GM21529 (cell line): ENCODE results near the gene PRPF19.
A peak's percentile ranks its signal among the peaks of the same experiment; 100 is the strongest.

Experiments
- ATAC-seq: cut with Tn5 transposase; IDR thresholded peaks from one replicate; pipeline ENCODE4 v1.9.1; 2021; ENCODE audit not compliant: unreplicated experiment

The PRPF19 gene

GRCh38 chr11:60924110-60924905 is 17.9 kb upstream of the PRPF19 start, which contains the start of gene TMEM132A:
Gene TMEM132A (plus strand): TSS chr11:60924460. CDS start chr11:60924634, 174 bp downstream.
- ATAC-seq = peak; percentile 52

DNA sequence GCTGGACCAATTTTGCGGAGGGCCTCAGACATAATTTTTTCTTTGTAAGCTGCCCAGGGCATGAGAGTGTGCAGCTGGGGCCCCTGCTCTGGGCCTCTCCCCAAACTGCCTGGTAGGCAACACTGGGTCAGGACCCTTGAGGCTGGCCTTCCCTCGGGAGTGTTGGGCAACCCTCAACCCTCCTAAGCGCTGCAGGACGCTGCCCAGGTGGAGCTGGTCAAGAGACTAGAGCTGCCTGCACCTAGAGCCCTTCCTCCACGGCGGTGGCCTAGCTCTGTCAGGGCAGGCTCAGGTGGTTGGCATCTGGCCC is 17.4 kb upstream of the PRPF19 start:
- ATAC-seq = no peak

GRCh38 chr11:60923326-60923725 is 16.9 kb upstream of the PRPF19 start:
- ATAC-seq = no peak

DNA sequence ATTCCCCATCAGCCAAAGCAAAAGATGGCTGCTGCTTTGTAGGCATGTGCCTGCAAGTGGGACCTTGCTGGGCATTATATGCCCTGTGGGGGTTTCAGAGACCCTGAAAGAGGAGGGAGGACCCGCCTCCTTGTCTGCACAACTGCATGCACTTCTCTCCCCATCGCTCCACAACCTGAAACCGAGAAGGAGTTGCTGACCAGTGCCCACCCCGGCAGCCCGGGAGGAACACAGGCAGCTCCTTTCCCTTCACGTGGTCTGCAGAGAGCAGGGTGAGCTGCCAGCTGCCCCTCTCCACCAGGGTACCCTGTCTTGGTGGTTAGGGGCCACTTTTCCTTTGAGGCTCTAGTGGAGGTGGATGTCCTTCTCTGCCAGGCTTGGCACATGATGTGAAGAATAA is 16.5 kb upstream of the PRPF19 start:
- ATAC-seq = no peak

DNA sequence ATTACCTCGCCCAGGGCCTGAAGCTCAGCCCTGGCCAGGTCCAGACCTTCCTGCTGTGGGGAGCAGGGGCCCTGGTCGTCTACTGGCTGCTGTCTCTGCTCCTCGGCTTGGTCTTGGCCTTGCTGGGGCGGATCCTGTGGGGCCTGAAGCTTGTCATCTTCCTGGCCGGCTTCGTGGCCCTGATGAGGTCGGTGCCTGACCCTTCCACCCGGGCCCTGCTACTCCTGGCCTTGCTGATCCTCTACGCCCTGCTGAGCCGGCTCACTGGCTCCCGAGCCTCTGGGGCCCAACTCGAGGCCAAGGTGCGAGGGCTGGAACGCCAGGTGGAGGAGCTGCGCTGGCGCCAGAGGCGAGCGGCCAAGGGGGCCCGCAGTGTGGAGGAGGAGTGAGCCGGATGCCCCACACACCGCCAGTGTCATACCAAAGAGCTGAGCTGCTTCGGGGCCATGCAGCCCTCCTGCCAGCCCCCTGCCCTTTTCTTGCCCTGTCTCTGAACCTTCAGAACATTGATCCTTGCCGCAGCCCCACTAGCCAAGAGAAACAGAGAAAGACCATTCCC is 15.5 kb upstream of the PRPF19 start:
- no peak for ATAC-seq

DNA sequence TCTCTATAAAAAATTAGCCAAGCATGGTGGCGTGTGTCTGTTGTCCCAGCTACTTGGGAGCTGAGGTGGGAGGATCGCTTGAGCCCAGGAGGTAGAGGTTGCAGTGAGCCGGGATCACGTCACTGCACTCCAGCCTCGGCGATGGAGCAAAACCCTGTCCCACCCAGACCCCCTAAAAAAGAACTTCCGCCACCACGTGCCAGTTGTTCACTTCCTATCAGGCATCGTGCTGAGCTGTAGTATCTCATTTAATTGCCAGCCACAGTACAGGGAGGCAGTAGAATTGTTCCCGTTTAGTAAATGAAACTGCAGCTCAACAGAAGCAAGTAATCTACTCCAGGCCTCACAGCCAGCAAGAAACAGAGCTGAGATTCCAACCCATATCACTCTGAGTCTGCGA is 14.9 kb upstream of the PRPF19 start:
- no peak for ATAC-seq

GRCh38 chr11:60919956-60920355 is 13.6 kb upstream of the PRPF19 start:
- ATAC-seq = no peak

- no peak for ATAC-seq
Measured at GRCh38 chr11:60919320-60919719, 12.9 kb upstream of the PRPF19 start.

DNA sequence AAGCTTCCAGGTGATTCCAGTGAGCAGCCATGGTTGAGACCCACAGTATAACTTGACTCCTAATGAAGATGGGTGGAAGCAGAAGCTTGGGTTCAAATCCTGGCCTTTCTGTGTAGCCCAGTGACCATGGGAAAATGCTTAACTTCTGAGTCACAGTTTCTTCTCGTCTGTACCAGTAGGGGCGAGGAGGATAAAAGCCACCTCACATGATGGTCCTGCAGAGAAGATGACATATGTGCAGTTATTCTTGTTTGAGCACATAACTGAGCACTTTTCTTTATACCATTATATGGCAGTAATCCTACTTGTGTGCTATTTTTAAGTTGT is 12.5 kb upstream of the PRPF19 start:
- no peak for ATAC-seq

DNA sequence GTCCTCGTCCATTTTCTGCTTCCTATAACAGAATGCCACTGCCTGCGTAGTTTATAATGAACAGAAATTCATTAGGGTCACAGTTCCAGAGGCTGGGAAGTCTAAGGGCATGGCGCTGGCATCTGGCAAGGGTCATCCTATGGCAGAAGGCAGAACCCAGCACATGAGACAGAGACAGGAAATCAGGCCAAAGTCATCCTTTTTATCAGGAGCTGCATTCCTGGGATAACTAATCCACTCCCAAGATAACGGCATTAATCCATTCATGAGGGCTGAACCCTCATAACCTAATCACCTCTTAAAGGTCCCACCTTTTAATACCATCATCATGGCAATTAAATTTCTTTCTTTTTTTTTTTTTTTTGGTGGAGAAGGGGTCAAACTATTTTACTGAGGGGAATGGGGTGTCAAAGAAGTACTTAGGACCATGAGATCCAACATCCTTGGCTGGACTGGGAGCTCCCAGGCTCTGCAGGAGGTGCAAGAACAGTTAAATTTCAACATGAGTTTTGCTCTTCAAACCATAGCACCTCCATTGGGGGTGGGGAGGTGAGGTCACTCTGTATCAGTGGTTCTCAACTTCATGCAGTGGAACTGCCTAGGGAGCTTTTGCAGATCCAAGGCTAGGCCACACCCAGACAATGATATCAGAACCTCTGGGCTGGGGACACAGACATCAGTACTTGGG is 12.0 kb upstream of the PRPF19 start:
- no peak for ATAC-seq

- ATAC-seq = no peak
Measured at GRCh38 chr11:60917267-60917666, 10.9 kb upstream of the PRPF19 start.

DNA sequence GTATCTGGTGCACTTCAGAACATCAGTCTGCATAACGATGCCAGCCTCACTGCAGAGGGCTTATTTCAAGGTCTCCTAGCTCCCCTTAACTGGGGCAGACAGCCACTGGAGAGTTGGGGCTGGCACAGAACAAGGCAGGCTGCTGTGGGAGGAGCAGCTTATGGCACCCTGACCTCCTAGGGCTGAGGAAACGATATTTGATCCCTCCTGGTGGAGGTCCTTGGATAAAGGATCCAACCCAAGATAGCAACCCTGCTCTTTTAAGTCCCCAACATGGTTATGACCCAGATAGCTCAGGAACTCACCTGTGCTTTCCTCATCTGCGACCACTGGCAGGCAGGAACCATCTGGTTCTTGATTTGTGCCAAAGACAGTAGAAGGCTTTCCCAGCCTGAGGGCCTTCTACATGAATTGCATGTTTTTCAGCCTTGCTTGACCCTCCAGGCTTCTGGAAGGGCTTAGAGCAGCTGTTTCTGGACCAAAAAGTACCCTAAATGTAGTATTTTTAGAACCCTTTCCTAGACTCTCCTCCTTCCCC is 10.4 kb upstream of the PRPF19 start:
- no peak for ATAC-seq

- ATAC-seq = peak; percentile 49
Measured at GRCh38 chr11:60915248-60915914, 9.0 kb upstream of the PRPF19 start.

- ATAC-seq = no peak
Measured at GRCh38 chr11:60914633-60915247, 8.4 kb upstream of the PRPF19 start.

GRCh38 chr11:60913793-60914632 is 7.6 kb upstream of the PRPF19 start, which contains the start of gene TMEM109:
Gene TMEM109 (plus strand): TSS chr11:60914158. CDS start chr11:60919694, 5,536 bp downstream.
- peak; percentile 37 for ATAC-seq

GRCh38 chr11:60912851-60913528 is 6.6 kb upstream of the PRPF19 start:
- ATAC-seq = no peak

- no peak for ATAC-seq
Measured at GRCh38 chr11:60912223-60912850, 6.0 kb upstream of the PRPF19 start.

GRCh38 chr11:60910711-60911380 is 4.5 kb upstream of the PRPF19 start:
- no peak for ATAC-seq

- peak; percentile 35 for ATAC-seq
Measured at GRCh38 chr11:60910281-60910687, 3.9 kb upstream of the PRPF19 start.
